GM12875 (cell line): Measurements from ENCODE around the gene MSI2.

ENCODE experiments used
- H3K4me3 ChIP-seq: one replicate; pipeline ENCODE4 v1.5.1; 2011; ENCODE audit warnings: low read depth, low read length, control low read depth
- CTCF ChIP-seq: IDR thresholded peaks from 2 replicates; pipeline ENCODE4 v1.5.1; 2011; ENCODE audit warnings: low read depth, mild to moderate bottlenecking, control low read depth, inconsistent platforms, low read length, moderate library complexity, borderline replicate concordance; ENCODE audit not compliant: insufficient read depth

MSI2 gene

GRCh38 chr17:57723427-57724025, 467.2 kb downstream of the MSI2 start:
- no peak for TF ChIP-seq CTCF
- no peak overlapping the region for H3K4me3 ChIP-seq

- TF ChIP-seq CTCF = no peak
These were observed 467.9 kb downstream of the MSI2 start for GRCh38 chr17:57724026-57724728.

GRCh38 chr17:57724729-57725125, 468.4 kb downstream of the MSI2 start:
- H3K4me3 ChIP-seq = no peak overlapping the region
- no peak for TF ChIP-seq CTCF

More at GRCh38 chr17:57724026-57724728, 467.9 kb downstream of the MSI2 start:
- H3K4me3 ChIP-seq = no peak overlapping the region

GRCh38 chr17:57726213-57726790, 470.0 kb downstream of the MSI2 start:
- TF ChIP-seq CTCF = no peak
- no peak overlapping the region for H3K4me3 ChIP-seq

- TF ChIP-seq CTCF = no peak
- no peak overlapping the region for H3K4me3 ChIP-seq
These were observed 470.5 kb downstream of the MSI2 start for GRCh38 chr17:57726838-57727237.

- no peak for TF ChIP-seq CTCF
- H3K4me3 ChIP-seq = no peak overlapping the region
These were observed 471.4 kb downstream of the MSI2 start for GRCh38 chr17:57727630-57728175.
